ENCODE data around the gene ELMO1. TPM values are rescaled to one million over a fixed set of nuclear protein-coding genes. Genes with fewer than 3 reads are reported as not detected.

ELMO1 gene
- total RNA-seq, 2 donors from 2014 or later: 10.9 to 56.0 TPM

DNA sequence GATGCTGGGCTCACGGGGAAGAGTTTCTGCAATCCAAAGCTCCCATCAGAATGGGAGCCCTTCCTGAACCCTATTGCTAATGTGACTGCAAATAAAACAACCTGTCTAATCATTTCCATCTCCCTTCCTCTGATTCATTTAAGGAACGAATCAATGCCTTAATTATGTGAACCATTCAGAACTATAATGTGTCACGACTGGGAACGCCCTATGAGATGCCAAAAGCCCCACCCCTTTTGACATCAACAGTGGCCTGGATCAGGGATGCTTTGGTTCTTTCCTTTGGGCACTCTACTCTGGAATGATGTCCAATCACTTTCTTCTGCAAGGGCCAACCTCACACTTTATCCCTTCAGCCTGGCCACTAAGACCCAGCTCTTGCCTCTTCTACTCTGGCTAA is 528.9 kb downstream of the ELMO1 start:
- H3K4me3 ChIP-seq: no peak overlapping the region
- ATAC-seq (no peak), DNase-seq (no peak)
- H3K4me1 ChIP-seq: peaks cover 8% of the 10 kb centered on the region
- intact Hi-C loops (cut with DNase I): no loop called here
- no peaks in the 10 kb centered on the region for H3K27me3 ChIP-seq
- H3K9me3 ChIP-seq: no peaks in the 10 kb centered on the region
- H3K27ac ChIP-seq: no peak overlapping the region
- TF ChIP-seq POLR2A (IDR thresholded peaks at IDR 0.05) (no peak), CTCF (IDR thresholded peaks at IDR 0.05) (no peak)
- WGBS, 2 donors: 87 to 91% methylated on average over 4 of the region's 4 CpGs
- H3K36me3 ChIP-seq (replicated peaks in 1 of 2; ENCODE audit: insufficient read depth in 1 of 2, low read depth in 2 of 2): no peaks in the 10 kb centered on the region

- no peak overlapping the region for H3K27ac ChIP-seq
- H3K9me3 ChIP-seq: no peaks in the 10 kb centered on the region
- H3K4me3 ChIP-seq: no peak overlapping the region
- no peak for TF ChIP-seq POLR2A (IDR thresholded peaks at IDR 0.05)
- TF ChIP-seq CTCF (IDR thresholded peaks at IDR 0.05): no peak
- WGBS, 2 donors: 96 to 100% methylated on average over 2 of the region's 2 CpGs
- intact Hi-C loops (cut with DNase I): no loop called here
- H3K27me3 ChIP-seq: no peaks in the 10 kb centered on the region
- ATAC-seq (no peak), DNase-seq (no peak)
- H3K36me3 ChIP-seq (replicated peaks in 1 of 2; ENCODE audit: insufficient read depth in 1 of 2, low read depth in 2 of 2): no peaks in the 10 kb centered on the region
- H3K4me1 ChIP-seq: peaks cover under 1% of the 10 kb centered on the region
Observed at GRCh38 chr7:36918591-36918990, 530.1 kb downstream of the ELMO1 start.

DNA sequence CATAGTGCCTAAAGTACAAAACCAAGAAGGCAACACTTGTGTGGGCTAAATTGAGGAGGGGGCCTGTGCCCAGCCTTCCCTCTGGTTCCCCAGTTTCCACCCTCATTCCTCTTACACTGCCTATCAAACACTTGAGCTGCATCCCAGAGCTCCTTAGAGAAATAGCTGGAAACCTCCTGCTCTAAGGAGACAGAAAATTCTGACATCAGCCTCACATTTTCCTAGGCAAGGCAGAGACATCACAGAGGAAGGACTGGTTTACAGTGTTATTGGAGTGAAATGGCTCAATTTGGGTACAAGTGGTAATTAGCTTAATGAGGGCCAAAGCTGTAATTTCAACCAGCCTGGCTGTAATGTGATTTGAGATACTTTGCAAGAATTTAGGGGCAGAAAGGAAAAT is 532.0 kb downstream of the ELMO1 start:
- H3K9me3 ChIP-seq: no peaks in the 10 kb centered on the region
- H3K36me3 ChIP-seq (replicated peaks in 1 of 2; ENCODE audit: insufficient read depth in 1 of 2, low read depth in 2 of 2): no peaks in the 10 kb centered on the region
- H3K4me3 ChIP-seq: no peak overlapping the region
- DNase-seq (no peak), ATAC-seq (no peak)
- no peak overlapping the region for H3K27ac ChIP-seq
- TF ChIP-seq CTCF (IDR thresholded peaks at IDR 0.05) (no peak), POLR2A (IDR thresholded peaks at IDR 0.05) (no peak)
- H3K27me3 ChIP-seq: no peaks in the 10 kb centered on the region
- intact Hi-C loops (cut with DNase I): no loop called here
- no peaks in the 10 kb centered on the region for H3K4me1 ChIP-seq

- no peak for DNase-seq
- no peak overlapping the region for H3K27ac ChIP-seq
- H3K4me1 ChIP-seq: no peaks in the 10 kb centered on the region
- TF ChIP-seq CTCF (IDR thresholded peaks at IDR 0.05) (no peak), POLR2A (IDR thresholded peaks at IDR 0.05) (no peak)
- H3K9me3 ChIP-seq: no peaks in the 10 kb centered on the region
- H3K36me3 ChIP-seq (replicated peaks in 1 of 2; ENCODE audit: insufficient read depth in 1 of 2, low read depth in 2 of 2): no peaks in the 10 kb centered on the region
- no peaks in the 10 kb centered on the region for H3K27me3 ChIP-seq
- intact Hi-C loops (cut with DNase I): no loop called here
- no peak overlapping the region for H3K4me3 ChIP-seq
- 66 to 71% methylated on average over 3 of the region's 3 CpGs for WGBS, 2 donors
- ATAC-seq: no peak
Observed at GRCh38 chr7:36916116-36916515, 532.5 kb downstream of the ELMO1 start.

DNA sequence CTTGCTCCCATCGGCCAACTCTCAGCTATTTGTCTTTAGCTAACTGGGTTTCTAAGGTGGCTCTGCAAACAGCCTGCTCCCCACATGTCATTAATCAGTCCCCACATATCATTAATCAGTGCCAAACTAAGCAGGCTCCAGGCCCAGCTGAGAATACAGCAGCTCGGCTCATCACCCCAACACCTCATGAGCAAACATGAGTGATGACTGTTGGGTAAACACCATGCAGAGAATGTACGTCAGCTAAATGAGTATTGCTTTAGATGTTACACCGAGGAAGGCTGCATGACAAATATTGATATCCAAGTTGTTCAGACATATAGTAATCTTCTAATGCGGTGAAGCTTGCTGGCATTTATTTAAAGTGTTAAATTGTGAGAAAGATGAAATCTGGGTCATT is 536.9 kb downstream of the ELMO1 start:
- Histone ChIP-seq H3K4me3 (no peak overlapping the region), H3K27me3 (no peaks in the 10 kb centered on the region), H3K36me3 (replicated peaks in 1 of 2; ENCODE audit: insufficient read depth in 1 of 2, low read depth in 2 of 2) (no peaks in the 10 kb centered on the region), H3K4me1 (peaks cover 10% of the 10 kb centered on the region), H3K9me3 (no peaks in the 10 kb centered on the region), H3K27ac (no peak overlapping the region)
- DNase-seq (peak in 1 of 4 donors; percentile 31), ATAC-seq (peak; percentile 40)
- 47 to 64% methylated on average over 5 of the region's 5 CpGs for WGBS, 2 donors
- TF ChIP-seq CTCF (IDR thresholded peaks at IDR 0.05) (no peak), POLR2A (IDR thresholded peaks at IDR 0.05) (no peak)
- intact Hi-C loops (cut with DNase I): no loop called here

All from body of pancreas (tissue), 4 donors.